ENCODE data around the gene GPR35.
"Not testable (repeated sequence)": the region's sequence is repeated elsewhere in the genome, so short reads cannot be mapped to it uniquely, and the experiment has no call there.

GPR35 gene

DNA sequence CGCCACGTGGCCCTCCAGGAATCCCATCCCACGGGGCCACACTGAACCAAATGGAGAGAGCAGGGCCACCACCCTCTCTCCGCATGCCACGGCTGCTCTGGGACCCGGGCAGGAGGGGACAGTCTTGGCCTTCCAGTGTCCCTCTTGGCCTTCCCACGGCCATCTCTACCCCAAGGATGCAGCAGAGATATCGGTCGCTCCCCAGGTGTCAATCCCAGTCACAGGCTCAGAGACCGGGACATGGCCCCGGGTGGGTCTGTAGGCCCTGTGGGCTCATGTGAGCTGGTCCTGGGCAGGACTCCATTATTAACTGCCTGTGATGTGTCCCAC lies 23.5 kb upstream of the GPR35 start:
- DNase-seq (ENCODE audit: low read depth in 1 of 2, low spot score in 1 of 2), result no peak

DNA sequence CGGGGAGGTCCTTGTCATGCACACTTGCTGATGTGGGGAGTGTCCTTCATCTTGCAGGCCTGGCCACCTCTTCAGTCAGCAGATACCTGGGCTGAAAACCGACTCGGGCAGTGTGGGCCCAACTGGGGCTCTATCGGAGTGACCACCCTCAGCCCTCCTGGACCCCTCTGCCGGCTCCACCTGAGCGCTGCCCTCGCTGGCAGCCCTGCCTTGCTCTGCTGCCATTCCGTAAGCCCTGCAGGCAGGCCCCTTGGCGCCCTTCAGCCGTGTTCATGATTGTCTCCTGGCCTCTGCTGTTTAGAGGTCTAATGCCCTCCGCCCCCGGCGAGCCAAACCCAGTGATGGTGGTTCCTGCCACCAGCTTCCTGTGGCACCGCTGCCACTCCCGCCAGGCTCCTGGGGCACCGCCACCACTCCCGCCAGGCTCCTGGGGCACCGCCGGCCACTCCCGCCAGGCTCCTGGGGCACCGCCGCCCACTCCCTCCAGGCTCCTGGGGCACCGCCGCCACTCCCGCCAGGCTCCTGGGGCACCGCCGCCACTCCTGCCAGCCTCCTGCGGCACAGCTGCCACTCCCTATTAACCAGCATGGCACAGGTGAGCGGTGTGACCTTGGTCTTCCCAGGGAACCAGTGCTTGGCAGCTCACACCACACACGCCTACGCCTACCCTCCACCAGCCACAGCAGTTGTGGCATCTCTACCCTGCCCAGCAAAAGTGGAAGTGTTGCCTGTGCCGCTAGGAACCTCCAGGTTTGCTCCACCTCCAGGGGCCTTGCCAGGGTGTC lies 22.8 kb upstream of the GPR35 start:
- no peak for DNase-seq (ENCODE audit: low read depth in 1 of 2, low spot score in 1 of 2)

DNA sequence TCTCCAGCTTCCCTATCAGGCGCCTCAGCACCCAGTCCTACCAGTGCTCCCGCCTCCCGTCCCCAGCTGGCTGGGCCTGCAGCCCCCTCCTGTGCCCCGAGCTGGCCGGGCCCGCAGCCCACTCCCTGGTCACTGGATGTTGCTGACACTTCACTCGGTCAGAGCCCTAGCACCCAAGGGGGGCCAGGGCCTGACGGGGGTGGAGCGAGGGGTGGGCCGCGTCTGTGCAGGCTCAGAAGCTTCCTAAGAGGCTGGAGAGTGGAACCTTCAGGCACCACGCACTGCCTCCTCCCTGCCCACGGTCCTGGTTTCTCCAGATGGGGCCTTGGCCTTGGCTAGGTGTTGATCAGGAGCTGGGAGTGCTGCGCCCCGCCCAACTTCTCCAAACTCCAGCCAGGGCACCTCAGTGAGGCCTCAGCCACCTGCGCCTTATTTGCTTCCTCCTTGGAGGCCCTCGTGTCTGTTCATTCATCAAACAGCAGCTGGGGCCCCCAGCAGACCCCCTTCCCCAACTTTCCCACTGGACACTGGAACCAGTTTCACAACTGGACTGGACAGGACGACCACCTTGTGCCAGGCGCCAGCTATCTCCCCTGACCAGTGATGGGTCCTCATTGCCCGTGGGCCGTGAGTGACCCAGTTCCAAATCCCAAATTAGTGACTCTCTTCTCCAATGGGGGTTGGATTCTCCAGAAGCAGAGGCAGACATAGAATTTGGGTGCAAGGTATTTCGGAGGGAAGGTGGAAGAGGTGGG lies 22.0 kb upstream of the GPR35 start:
- DNase-seq (ENCODE audit: low read depth in 1 of 2, low spot score in 1 of 2), result no peak

- DNase-seq (ENCODE audit: low read depth in 1 of 2, low spot score in 1 of 2), result no peak
These were observed 21.4 kb upstream of the GPR35 start for GRCh38 chr2:240603846-240604245.

- DNase-seq (ENCODE audit: low read depth in 1 of 2, low spot score in 1 of 2), result no peak
These were observed 20.9 kb upstream of the GPR35 start for GRCh38 chr2:240604291-240604938.

- DNase-seq (ENCODE audit: low read depth in 1 of 2, low spot score in 1 of 2), result no peak
These were observed 20.2 kb upstream of the GPR35 start for GRCh38 chr2:240604939-240605716.

DNA sequence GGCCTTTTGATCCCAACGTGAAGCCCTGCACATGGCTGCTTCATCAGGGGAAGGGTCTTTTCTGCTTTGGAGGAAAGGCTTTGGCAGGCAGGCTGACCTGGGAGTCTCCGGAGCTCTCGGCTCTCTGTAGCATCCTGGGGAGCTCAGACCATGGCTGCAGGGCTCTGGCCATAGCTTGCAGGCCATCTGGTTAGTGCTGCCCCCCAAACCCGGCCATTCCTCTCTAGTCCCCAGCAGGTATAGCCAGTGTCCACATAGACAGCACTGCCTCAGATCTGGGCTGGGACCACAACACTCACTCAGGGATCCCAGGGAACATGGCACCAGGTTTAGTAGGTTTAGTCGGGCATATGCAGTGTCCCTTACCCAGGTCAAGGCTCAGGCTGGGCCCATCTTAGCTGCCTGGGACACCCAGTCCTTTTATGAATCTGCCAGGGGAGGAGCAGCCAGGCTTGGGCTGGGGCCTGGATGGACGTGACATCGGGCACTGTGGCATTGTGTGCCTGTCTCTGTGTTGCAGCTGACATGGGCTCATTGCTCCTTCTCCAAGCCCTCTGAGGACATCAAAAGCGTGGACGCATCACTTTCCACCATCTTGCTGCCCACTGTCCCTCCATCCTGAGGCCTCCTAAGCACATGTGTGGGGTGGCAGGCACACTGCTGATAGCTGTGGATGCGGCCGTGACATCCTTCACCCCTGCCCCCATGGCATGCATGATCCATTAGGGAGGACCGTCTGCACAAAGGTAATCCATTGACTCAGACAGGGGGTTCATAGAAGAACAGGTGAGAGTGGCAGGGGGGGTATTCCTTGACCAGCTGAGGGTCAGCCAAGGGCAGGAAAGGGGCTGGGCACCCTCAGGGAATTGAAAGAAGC lies 19.2 kb upstream of the GPR35 start:
- no peak for DNase-seq (ENCODE audit: low read depth in 1 of 2, low spot score in 1 of 2)

GRCh38 chr2:240611601-240612210 lies 13.6 kb upstream of the GPR35 start:
- DNase-seq (ENCODE audit: low read depth in 1 of 2, low spot score in 1 of 2), result no peak

DNA sequence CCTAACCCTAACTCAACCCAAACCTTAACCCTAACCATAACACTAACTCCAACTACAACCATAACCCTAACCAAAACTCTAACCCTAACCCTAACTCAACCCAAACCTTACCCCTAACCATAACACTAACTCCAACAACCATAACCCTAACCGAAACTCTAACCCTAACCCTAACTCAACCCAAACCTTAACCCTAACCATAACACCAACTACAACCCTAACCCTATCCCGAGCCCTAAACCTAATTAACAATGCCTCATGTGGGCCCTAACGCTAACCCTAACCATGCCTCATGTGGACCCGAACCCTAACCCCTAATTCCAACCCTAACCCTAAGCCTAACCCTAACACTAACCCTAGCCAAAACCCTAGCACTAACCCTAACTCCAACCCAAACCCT lies 11.5 kb upstream of the GPR35 start:
- no peak for DNase-seq (ENCODE audit: low read depth in 1 of 2, low spot score in 1 of 2)

DNA sequence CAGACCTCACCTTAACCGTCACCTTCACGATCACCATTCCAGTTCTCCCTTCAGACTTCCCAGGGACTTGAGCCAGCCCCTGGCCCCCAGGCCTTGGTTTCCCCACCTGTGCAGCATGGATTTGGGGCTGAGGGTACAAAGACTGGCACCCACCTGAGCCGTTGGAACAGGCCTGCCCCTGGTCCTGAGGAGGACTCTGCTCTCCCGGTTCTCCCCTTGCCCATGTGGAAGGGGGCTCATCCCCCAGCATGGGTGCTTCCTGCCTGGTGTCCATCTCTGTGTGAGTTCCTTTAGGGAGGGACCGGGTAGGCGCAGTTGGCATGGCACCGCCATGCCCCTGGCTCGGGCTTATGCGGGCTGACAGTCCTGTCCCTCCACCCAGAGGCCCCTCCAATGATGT lies 10.9 kb upstream of the GPR35 start:
- DNase-seq (ENCODE audit: low read depth in 1 of 2, low spot score in 1 of 2), result no peak

DNA sequence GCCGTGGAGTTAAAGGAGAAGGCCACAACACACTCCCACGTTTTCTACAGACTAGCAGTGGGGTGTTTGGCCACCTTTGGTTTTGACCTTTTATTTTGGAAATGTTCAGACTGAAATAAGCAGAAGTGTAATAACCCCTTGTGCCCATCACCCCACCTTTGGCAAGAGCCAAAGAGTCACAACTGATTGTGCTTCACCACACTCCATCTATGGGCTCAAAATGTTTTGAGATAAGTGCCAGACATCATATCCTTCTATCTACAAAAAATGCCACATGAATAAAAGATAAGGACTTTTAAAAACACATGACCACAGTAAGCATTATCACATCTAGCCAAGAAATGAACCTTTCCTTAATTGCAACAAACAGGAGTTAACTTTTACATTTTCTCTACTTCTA lies 9.9 kb upstream of the GPR35 start:
- no peak for DNase-seq (ENCODE audit: low read depth in 1 of 2, low spot score in 1 of 2)

DNA sequence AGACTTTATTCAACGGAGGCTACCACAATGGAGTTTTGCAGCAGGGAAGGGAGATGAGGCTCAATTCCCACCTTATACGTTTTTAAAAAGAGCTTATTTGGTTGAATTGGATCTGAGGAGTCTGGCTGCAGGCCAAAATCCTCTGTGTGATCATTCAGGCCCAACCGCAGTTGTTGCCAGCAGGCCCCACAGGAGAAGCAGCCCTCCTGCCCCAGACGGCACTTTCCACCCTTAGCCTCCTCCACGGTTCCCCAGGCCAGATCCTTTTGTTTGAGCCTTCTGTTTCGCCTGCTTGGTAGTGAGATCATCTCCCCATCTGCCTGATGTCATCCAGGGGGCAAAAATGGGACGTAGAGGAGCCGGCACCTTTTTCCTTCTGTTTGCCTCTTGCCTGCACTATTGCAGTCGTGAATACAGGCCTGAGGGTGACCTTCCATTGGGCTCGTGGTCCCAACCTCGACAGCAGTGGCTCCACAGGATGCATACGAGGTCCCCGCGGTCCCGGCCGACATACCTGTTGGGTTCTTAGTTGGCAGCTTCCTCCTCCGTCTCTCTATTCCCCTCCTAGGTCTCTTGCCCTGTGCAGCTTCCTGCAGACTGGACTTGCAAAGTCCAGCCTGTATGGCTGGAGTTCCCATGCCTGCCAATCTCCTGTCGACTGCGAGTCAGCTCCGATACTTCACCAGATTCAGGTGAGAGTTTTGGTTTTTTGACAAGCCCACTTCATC lies 9.3 kb upstream of the GPR35 start:
- DNase-seq (ENCODE audit: low read depth in 1 of 2, low spot score in 1 of 2), result no peak

GRCh38 chr2:240616860-240617666 lies 8.2 kb upstream of the GPR35 start:
- not testable (repeated sequence) for DNase-seq (ENCODE audit: low read depth in 1 of 2, low spot score in 1 of 2)

DNA sequence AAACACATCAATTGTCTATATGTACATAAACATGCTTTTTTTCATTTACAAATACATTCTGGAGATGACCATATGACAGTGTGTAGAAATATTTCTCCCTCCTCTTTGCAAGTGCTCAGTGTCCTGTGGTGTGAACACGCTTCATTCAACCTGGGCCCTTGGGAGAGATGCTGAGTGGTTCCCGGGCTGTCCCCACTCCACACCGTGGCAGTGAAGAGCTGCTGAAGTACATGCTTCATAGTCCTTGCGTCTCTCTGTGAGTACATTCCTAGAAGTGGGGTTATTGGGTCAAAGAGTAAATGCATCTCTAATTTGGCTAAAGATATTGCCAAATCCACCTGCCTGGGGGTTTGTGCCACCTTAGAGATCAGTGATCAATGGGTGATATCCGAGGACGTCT lies 6.5 kb upstream of the GPR35 start:
- no peak for DNase-seq (ENCODE audit: low read depth in 1 of 2, low spot score in 1 of 2)

- DNase-seq (ENCODE audit: low read depth in 1 of 2, low spot score in 1 of 2), result peak in 1 of 2 donors; percentile 0
These were observed 5.7 kb upstream of the GPR35 start for GRCh38 chr2:240619506-240620148.

- no peak for DNase-seq (ENCODE audit: low read depth in 1 of 2, low spot score in 1 of 2)
These were observed 5.0 kb upstream of the GPR35 start for GRCh38 chr2:240620149-240620731.

GRCh38 chr2:240620859-240621258 lies 4.4 kb upstream of the GPR35 start:
- DNase-seq (ENCODE audit: low read depth in 1 of 2, low spot score in 1 of 2), result no peak

DNA sequence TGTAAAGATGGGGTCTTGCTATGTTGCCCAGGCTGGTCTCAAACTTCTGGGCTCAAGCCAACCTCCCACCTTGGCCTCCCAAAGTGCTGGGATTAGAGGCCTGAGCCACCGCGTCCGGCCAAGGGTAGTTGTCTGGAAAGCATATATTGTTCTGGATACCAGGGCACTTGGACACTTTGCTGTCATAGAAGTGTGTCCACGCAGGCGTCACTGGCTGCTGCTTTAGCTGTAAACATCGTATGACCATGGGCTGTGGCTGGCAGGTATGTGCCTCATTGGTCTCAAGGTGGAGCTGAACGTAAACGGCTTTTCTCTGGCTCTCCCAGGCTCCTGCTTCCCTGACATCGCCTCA lies 3.2 kb upstream of the GPR35 start:
- DNase-seq (ENCODE audit: low read depth in 1 of 2, low spot score in 1 of 2), result peak in 1 of 2 donors; percentile 1

Measured in stimulated activated CD4-positive, alpha-beta T cell treated with anti-CD3 and anti-CD28 coated beads, Interleukin-15, amount 100 ng/mL, for 1 hour (primary cell).